ENCODE measurements around the gene XRCC1. TPM values are rescaled to one million over a fixed set of nuclear protein-coding genes. Genes with fewer than 3 reads are reported as not detected.

Gene XRCC1
- total and polyA plus RNA-seq, 2 of the 8 experiments (the other 6 are each of a cell fraction or from before 2014, with no cell fraction given) = 42.5 to 44.4 TPM

DNA sequence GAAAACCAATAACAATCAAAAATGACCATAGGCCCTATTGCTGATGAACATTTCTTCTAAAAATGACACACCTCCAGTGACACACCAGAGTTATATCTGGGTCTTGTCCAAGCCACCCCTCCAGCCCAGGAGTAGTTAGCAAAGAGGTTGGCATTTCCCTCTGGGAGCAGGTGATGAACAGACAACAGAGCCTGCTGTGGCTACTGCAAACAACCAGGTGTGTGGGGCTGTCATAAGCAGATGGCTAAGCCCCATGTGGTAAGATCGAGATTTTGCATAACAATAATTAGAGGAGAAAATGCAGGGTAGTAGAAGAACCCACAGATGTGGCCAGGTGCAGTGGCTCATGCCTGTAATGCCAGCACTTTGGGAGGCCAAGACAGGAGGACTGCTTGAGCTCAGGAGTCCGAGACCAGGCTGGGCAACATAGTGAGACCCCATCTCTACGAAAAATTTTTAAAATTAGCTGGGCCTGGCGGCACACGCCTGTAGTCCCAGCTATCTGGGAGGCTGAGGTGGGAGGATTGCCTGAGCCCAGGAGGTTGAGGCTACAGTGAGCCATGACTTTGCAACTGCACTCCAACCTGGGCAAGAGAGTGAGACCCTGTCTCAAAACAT, 5.0 kb downstream of the XRCC1 start (continued):
- TF ChIP-seq USF2 (IDR thresholded peaks at IDR 0.05; ENCODE audit: low read length) = no peak
- peak; percentile 85 to 88 for TF ChIP-seq SIN3A (conservative IDR thresholded peaks at IDR 0.05 in 1 of 2, IDR thresholded peaks at IDR 0.05 in 1 of 2; ENCODE audit: low read depth in 1 of 2, low read length in 2 of 2)
- no peak for TF ChIP-seq CBX8 (IDR thresholded peaks at IDR 0.05; ENCODE audit: borderline replicate concordance, low read depth, low read length)
- TF ChIP-seq KDM1A (IDR thresholded peaks at IDR 0.05; ENCODE audit: borderline replicate concordance, low read length) = peak; percentile 99
- TF ChIP-seq EGR1 (IDR thresholded peaks at IDR 0.05; ENCODE audit: borderline replicate concordance, low read depth, low read length) = 0 out of 2 replicates have a peak, but pooled peaks have one; percentile 17
- TF ChIP-seq, protein P1, sequence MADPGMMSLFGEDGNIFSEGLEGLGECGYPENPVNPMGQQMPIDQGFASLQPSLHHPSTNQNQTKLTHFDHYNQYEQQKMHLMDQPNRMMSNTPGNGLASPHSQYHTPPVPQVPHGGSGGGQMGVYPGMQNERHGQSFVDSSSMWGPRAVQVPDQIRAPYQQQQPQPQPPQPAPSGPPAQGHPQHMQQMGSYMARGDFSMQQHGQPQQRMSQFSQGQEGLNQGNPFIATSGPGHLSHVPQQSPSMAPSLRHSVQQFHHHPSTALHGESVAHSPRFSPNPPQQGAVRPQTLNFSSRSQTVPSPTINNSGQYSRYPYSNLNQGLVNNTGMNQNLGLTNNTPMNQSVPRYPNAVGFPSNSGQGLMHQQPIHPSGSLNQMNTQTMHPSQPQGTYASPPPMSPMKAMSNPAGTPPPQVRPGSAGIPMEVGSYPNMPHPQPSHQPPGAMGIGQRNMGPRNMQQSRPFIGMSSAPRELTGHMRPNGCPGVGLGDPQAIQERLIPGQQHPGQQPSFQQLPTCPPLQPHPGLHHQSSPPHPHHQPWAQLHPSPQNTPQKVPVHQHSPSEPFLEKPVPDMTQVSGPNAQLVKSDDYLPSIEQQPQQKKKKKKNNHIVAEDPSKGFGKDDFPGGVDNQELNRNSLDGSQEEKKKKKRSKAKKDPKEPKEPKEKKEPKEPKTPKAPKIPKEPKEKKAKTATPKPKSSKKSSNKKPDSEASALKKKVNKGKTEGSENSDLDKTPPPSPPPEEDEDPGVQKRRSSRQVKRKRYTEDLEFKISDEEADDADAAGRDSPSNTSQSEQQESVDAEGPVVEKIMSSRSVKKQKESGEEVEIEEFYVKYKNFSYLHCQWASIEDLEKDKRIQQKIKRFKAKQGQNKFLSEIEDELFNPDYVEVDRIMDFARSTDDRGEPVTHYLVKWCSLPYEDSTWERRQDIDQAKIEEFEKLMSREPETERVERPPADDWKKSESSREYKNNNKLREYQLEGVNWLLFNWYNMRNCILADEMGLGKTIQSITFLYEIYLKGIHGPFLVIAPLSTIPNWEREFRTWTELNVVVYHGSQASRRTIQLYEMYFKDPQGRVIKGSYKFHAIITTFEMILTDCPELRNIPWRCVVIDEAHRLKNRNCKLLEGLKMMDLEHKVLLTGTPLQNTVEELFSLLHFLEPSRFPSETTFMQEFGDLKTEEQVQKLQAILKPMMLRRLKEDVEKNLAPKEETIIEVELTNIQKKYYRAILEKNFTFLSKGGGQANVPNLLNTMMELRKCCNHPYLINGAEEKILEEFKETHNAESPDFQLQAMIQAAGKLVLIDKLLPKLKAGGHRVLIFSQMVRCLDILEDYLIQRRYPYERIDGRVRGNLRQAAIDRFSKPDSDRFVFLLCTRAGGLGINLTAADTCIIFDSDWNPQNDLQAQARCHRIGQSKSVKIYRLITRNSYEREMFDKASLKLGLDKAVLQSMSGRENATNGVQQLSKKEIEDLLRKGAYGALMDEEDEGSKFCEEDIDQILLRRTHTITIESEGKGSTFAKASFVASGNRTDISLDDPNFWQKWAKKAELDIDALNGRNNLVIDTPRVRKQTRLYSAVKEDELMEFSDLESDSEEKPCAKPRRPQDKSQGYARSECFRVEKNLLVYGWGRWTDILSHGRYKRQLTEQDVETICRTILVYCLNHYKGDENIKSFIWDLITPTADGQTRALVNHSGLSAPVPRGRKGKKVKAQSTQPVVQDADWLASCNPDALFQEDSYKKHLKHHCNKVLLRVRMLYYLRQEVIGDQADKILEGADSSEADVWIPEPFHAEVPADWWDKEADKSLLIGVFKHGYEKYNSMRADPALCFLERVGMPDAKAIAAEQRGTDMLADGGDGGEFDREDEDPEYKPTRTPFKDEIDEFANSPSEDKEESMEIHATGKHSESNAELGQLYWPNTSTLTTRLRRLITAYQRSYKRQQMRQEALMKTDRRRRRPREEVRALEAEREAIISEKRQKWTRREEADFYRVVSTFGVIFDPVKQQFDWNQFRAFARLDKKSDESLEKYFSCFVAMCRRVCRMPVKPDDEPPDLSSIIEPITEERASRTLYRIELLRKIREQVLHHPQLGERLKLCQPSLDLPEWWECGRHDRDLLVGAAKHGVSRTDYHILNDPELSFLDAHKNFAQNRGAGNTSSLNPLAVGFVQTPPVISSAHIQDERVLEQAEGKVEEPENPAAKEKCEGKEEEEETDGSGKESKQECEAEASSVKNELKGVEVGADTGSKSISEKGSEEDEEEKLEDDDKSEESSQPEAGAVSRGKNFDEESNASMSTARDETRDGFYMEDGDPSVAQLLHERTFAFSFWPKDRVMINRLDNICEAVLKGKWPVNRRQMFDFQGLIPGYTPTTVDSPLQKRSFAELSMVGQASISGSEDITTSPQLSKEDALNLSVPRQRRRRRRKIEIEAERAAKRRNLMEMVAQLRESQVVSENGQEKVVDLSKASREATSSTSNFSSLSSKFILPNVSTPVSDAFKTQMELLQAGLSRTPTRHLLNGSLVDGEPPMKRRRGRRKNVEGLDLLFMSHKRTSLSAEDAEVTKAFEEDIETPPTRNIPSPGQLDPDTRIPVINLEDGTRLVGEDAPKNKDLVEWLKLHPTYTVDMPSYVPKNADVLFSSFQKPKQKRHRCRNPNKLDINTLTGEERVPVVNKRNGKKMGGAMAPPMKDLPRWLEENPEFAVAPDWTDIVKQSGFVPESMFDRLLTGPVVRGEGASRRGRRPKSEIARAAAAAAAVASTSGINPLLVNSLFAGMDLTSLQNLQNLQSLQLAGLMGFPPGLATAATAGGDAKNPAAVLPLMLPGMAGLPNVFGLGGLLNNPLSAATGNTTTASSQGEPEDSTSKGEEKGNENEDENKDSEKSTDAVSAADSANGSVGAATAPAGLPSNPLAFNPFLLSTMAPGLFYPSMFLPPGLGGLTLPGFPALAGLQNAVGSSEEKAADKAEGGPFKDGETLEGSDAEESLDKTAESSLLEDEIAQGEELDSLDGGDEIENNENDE (IDR thresholded peaks at IDR 0.05; ENCODE audit: insufficient replicate concordance, low read length) = no peak
- TF ChIP-seq CREB1 (IDR thresholded peaks at IDR 0.05) = no peak
- peak in 1 of 2 experiments; percentile 94; a peak in 2 of 4 replicates for TF ChIP-seq HDAC2 (IDR thresholded peaks at IDR 0.05; ENCODE audit: borderline replicate concordance in 1 of 2, low read depth in 2 of 2, low read length in 2 of 2)
- TF ChIP-seq TBP (IDR thresholded peaks at IDR 0.05; ENCODE audit: low read depth, low read length) = no peak
